Activated naive CD8-positive, alpha-beta T cell treated with anti-CD3 and anti-CD28 coated beads for 36 hours (primary cell): ENCODE data around the gene MTM1. TPM values are rescaled to one million over a fixed set of nuclear protein-coding genes. Genes with fewer than 3 reads are reported as not detected.

Experiments
- total RNA-seq, 2 experiments: library from RNA; stranded (reverse); gene quantifications; one replicate each; pipeline ENCODE4 v1.2.3, GENCODE V29; 2021

MTM1 gene
- total RNA-seq, 2 experiments from 2014 or later = 11.6 to 12.8 TPM

Other genes starting within 250 kb of the MTM1 start
- gene MAMLD1, start 205.3 kb upstream of the MTM1 start, total RNA-seq = under 1 TPM; 0.48 to 0.91 TPM
- 10 to 100 TPM; 39.8 to 41.4 TPM for gene MTMR1, start 124.8 kb downstream of the MTM1 start, total RNA-seq